ENCODE results near the gene SENP5.
"Not testable (repeated sequence)": the region's sequence is repeated elsewhere in the genome, so short reads cannot be mapped to it uniquely, and the experiment has no call there.

- TF ChIP-seq CTCF, POLR2A (IDR thresholded peaks at IDR 0.05): not testable (repeated sequence)
Observed at GRCh38 chr3:196848375-196848774, 19.3 kb upstream of the SENP5 start.
